Trophoblast cell (in vitro differentiated cells and primary cell): Measurements from ENCODE around the gene KLF3.
A peak's percentile ranks its signal among the peaks of the same experiment; 100 is the strongest.

ENCODE experiments used
- DNase-seq, 2 donors: peaks; one replicate each; pipeline ENCODE4 v3.0.0-alpha.2; 2016
- H2AFZ ChIP-seq: 2 replicates; pipeline ENCODE4 v1.6.1; 2013; ENCODE audit warnings: low read length, moderate library complexity, mild to moderate bottlenecking; ENCODE audit not compliant: insufficient read depth, poor library complexity
- H2AK5ac ChIP-seq: 2 replicates; pipeline ENCODE4 v1.6.1; 2013; ENCODE audit warnings: mild to moderate bottlenecking, low read length
- H2BK120ac ChIP-seq: 2 replicates; pipeline ENCODE4 v1.6.1; 2013; ENCODE audit warnings: low read length, mild to moderate bottlenecking, moderate library complexity; ENCODE audit not compliant: insufficient read depth, poor library complexity
- H2BK12ac ChIP-seq: 2 replicates; pipeline ENCODE4 v1.6.1; 2013; ENCODE audit warnings: mild to moderate bottlenecking, low read length, moderate library complexity
- H2BK5ac ChIP-seq: 2 replicates; pipeline ENCODE4 v1.6.1; 2013; ENCODE audit warnings: low read length, low read depth, moderate library complexity, mild to moderate bottlenecking; ENCODE audit not compliant: poor library complexity
- H3K14ac ChIP-seq: 2 replicates; pipeline ENCODE4 v1.6.1; 2013; ENCODE audit warnings: mild to moderate bottlenecking, low read length
- H3K18ac ChIP-seq: 2 replicates; pipeline ENCODE4 v1.6.1; 2013; ENCODE audit warnings: mild to moderate bottlenecking, low read length
- H3K23ac ChIP-seq: 2 replicates; pipeline ENCODE4 v1.6.1; 2013; ENCODE audit warnings: low read length
- H3K27ac ChIP-seq: 2 replicates; pipeline ENCODE4 v1.5.1; 2013; ENCODE audit warnings: low read depth, mild to moderate bottlenecking, inconsistent platforms, low read length, moderate library complexity
- H3K27me3 ChIP-seq: 2 replicates; pipeline ENCODE4 v1.6.1; 2013; ENCODE audit warnings: inconsistent platforms, mild to moderate bottlenecking, low read length, moderate library complexity; ENCODE audit not compliant: insufficient read depth
- H3K36me3 ChIP-seq, 2 experiments: 1 replicate in 1 of 2; 2 replicates in 1 of 2; pipeline ENCODE4 v1.6.1; 2013; ENCODE audit warnings: low read length in 2 of 2, mild to moderate bottlenecking in 2 of 2, moderate library complexity in 1 of 2; ENCODE audit not compliant: insufficient read depth in 2 of 2, control insufficient read depth in 1 of 2
- H3K4ac ChIP-seq: 2 replicates; pipeline ENCODE4 v1.6.1; 2013; ENCODE audit warnings: low read depth, mild to moderate bottlenecking, low read length, moderate library complexity
- H3K4me1 ChIP-seq, 2 experiments: 1 replicate in 1 of 2; 2 replicates in 1 of 2; pipeline ENCODE4 v1.6.1; 2013; ENCODE audit warnings: low read length in 2 of 2, mild to moderate bottlenecking in 2 of 2, moderate library complexity in 1 of 2; ENCODE audit not compliant: insufficient read depth in 2 of 2, control insufficient read depth in 1 of 2
- H3K4me2 ChIP-seq: 2 replicates; pipeline ENCODE4 v1.6.1; 2013; ENCODE audit warnings: inconsistent platforms, mild to moderate bottlenecking, low read length, moderate library complexity
- H3K4me3 ChIP-seq: 2 replicates; pipeline ENCODE4 v1.5.1; 2013; ENCODE audit warnings: mild to moderate bottlenecking, low read depth, low read length, inconsistent platforms
- H3K79me1 ChIP-seq: one replicate; pipeline ENCODE4 v1.6.1; 2013; ENCODE audit warnings: low read length
- H3K79me2 ChIP-seq: 2 replicates; pipeline ENCODE4 v1.6.1; 2013; ENCODE audit warnings: low read length, mild to moderate bottlenecking; ENCODE audit not compliant: control insufficient read depth, insufficient read depth, poor library complexity
- H3K9ac ChIP-seq: 2 replicates; pipeline ENCODE4 v1.6.1; 2013; ENCODE audit warnings: mild to moderate bottlenecking, low read length
- H3K9me3 ChIP-seq: 2 replicates; pipeline ENCODE4 v1.6.1; 2013; ENCODE audit warnings: low read depth, mild to moderate bottlenecking, control low read depth, inconsistent platforms, low read length; ENCODE audit not compliant: insufficient read depth
- H4K12ac ChIP-seq: 2 replicates; pipeline ENCODE4 v1.6.1; 2013; ENCODE audit warnings: low read depth, mild to moderate bottlenecking, low read length, moderate library complexity
- H4K8ac ChIP-seq: 2 replicates; pipeline ENCODE4 v1.6.1; 2013; ENCODE audit warnings: low read depth, mild to moderate bottlenecking, low read length, moderate library complexity
- H4K91ac ChIP-seq: one replicate; pipeline ENCODE4 v1.6.1; 2013; ENCODE audit warnings: low read depth, mild to moderate bottlenecking, low read length, moderate library complexity
- WGBS: extraction: QIAGEN DNeasy Blood & Tissue Kit; methylation state at CpG from one replicate; pipeline ENCODE4 v1.1.7; 2013; ENCODE audit warnings: missing lambda C conversion rate; ENCODE audit not compliant: insufficient read length, insufficient coverage; ENCODE audit errors: extremely low coverage; 5-methylcytosine and 5-hydroxymethylcytosine counted together

Gene KLF3

DNA sequence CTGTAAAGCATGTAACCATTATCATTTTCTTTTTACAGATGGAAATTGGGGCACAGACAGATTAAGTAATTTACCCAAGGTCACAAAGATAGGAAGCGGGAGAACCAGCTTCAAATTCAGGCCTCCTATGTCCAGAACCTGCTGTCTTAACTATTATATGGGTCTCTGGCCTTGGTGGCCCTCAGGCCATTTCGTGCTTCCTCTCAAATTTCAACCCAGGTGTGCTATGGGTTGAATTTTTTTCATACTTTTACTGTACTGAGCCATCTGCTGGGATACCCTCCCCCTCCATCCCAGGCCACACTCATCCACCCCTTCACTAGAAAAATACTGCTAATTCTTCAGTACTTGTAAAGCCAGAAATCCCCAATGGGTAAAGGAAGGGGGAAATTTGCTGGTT, 42.3 kb downstream of the KLF3 start:
- Histone ChIP-seq H3K9ac (no peak overlapping the region), H2BK12ac (no peak overlapping the region), H2AFZ (no peak overlapping the region), H4K8ac (no peak overlapping the region), H3K79me2 (no peaks in the 10 kb centered on the region), H3K9me3 (no peaks in the 10 kb centered on the region), H2BK120ac (no peak overlapping the region), H3K27ac (no peak overlapping the region), H3K4ac (no peak overlapping the region), H3K36me3 (no peaks in the 10 kb centered on the region), H2AK5ac (no peak overlapping the region), H3K4me1 (peaks cover 6 to 9% of the 10 kb centered on the region in 2 experiments), H3K27me3 (no peaks in the 10 kb centered on the region), H3K79me1 (peaks cover 3% of the 10 kb centered on the region), H3K23ac (no peak overlapping the region), H4K12ac (no peak overlapping the region), H2BK5ac (no peak overlapping the region), H3K18ac (no peak overlapping the region), H3K4me2 (no peak overlapping the region), H3K14ac (no peak overlapping the region), H4K91ac (no peak overlapping the region), H3K4me3 (no peak overlapping the region)
- DNase-seq: peak; percentile 72 to 78
- no CpG with 5 or more reads among the region's 2 CpGs for WGBS

DNA sequence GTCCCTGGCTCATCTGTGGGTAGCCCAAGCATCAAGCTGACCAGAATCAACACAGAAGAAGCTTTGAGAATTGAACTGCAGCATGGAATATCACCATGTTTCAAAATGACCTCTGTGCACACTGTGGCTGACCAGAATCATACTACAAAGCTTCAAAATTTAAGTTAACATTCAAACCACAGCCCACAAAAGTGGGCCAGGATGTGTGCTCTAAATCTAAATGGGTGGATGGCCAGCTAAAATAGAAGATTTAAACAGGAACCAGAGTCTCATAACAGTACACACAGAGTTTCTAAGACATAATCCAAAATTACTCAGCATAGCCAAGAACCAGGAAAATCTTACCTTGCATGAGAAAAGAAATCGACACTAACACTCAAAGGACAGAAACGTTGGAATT, 46.1 kb downstream of the KLF3 start:
- Histone ChIP-seq H2BK12ac (no peak overlapping the region), H3K9ac (no peak overlapping the region), H4K12ac (no peak overlapping the region), H3K36me3 (no peaks in the 10 kb centered on the region), H3K4me2 (no peak overlapping the region), H3K23ac (no peak overlapping the region), H2BK120ac (no peak overlapping the region), H2AFZ (no peak overlapping the region), H2AK5ac (no peak overlapping the region), H3K18ac (no peak overlapping the region), H3K14ac (no peak overlapping the region), H3K4me1 (peaks cover 3 to 6% of the 10 kb centered on the region in 2 experiments), H3K79me2 (no peaks in the 10 kb centered on the region), H2BK5ac (no peak overlapping the region), H3K27me3 (no peaks in the 10 kb centered on the region), H3K79me1 (peaks cover 3% of the 10 kb centered on the region), H4K8ac (no peak overlapping the region), H4K91ac (no peak overlapping the region), H3K4ac (no peak overlapping the region), H3K9me3 (no peaks in the 10 kb centered on the region), H3K4me3 (no peak overlapping the region), H3K27ac (no peak overlapping the region)
- no CpG with 5 or more reads among the region's 2 CpGs for WGBS
- DNase-seq: no peak

DNA sequence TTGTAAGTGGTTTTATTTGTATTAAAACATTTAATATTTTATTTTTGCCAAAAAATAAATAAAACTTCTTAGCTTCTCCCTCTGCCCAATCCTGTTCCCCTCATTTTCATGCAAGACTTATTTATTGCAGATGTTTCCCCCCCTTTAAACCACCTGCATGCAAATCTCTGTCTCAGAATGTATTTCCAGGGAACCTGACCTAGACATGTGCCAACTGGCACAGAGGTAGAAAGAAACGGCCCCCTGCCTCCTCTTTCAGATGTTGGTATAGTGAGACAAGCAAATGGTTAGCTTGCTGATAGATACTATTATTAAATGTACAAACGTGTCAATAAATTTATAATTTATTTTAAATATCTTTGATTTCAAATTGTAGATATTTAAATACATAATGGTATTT, 47.1 kb downstream of the KLF3 start:
- Histone ChIP-seq H3K14ac (no peak overlapping the region), H2BK12ac (no peak overlapping the region), H2BK5ac (no peak overlapping the region), H4K91ac (no peak overlapping the region), H3K27ac (no peak overlapping the region), H2AFZ (no peak overlapping the region), H3K9me3 (no peaks in the 10 kb centered on the region), H2BK120ac (no peak overlapping the region), H3K79me2 (no peaks in the 10 kb centered on the region), H3K4me1 (peaks cover 0 to 3% of the 10 kb centered on the region in 2 experiments), H3K27me3 (no peaks in the 10 kb centered on the region), H4K8ac (no peak overlapping the region), H3K4me2 (no peak overlapping the region), H3K4ac (no peak overlapping the region), H4K12ac (no peak overlapping the region), H3K4me3 (no peak overlapping the region), H3K18ac (no peak overlapping the region), H3K79me1 (no peaks in the 10 kb centered on the region), H3K23ac (no peak overlapping the region), H2AK5ac (no peak overlapping the region), H3K36me3 (no peaks in the 10 kb centered on the region), H3K9ac (no peak overlapping the region)
- no CpG with 5 or more reads among the region's 2 CpGs for WGBS
- no peak for DNase-seq

DNA sequence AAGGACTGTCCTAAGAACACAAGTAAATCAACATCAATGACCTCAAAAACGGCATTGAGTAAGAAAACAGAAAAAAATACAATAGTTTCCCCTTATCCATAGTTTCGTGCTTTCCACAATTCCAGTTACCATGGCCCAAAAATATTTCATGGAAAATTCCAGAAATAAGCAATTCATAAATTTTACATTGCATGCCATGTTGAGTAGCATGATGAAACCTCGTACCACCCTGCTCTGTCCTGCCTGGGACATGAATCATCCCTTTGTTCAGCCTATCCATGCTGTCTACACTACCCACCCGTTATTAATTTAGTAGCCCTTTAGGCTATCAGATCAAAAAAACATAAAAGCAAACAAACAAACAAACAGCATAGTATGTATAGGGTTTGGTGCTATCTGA, 51.1 kb downstream of the KLF3 start:
- H2BK12ac ChIP-seq: no peak overlapping the region
- peak in 1 of 2 donors; percentile 34 for DNase-seq
- H2BK120ac ChIP-seq: no peak overlapping the region
- no peak overlapping the region for H3K14ac ChIP-seq
- no peak overlapping the region for H4K8ac ChIP-seq
- peaks cover 2% of the 10 kb centered on the region for H3K9me3 ChIP-seq
- H3K36me3 ChIP-seq: no peaks in the 10 kb centered on the region
- H3K18ac ChIP-seq: no peak overlapping the region
- no peak overlapping the region for H3K4ac ChIP-seq
- no peaks in the 10 kb centered on the region for H3K79me1 ChIP-seq
- no peaks in the 10 kb centered on the region for H3K79me2 ChIP-seq
- H3K27ac ChIP-seq: no peak overlapping the region
- no peak overlapping the region for H4K91ac ChIP-seq
- H3K23ac ChIP-seq: no peak overlapping the region
- H2AK5ac ChIP-seq: no peak overlapping the region
- no peak overlapping the region for H4K12ac ChIP-seq
- no peak overlapping the region for H2BK5ac ChIP-seq
- peaks cover 0 to 2% of the 10 kb centered on the region in 2 experiments for H3K4me1 ChIP-seq
- H2AFZ ChIP-seq: no peak overlapping the region
- no peak overlapping the region for H3K4me3 ChIP-seq
- H3K27me3 ChIP-seq: no peaks in the 10 kb centered on the region
- no peak overlapping the region for H3K9ac ChIP-seq
- no CpG with 5 or more reads among the region's 4 CpGs for WGBS
- H3K4me2 ChIP-seq: no peak overlapping the region
